A549 (cell line): ENCODE results near the gene ACTRT2. TPM values are rescaled to one million over a fixed set of nuclear protein-coding genes. Genes with fewer than 3 reads are reported as not detected.

Source experiments
- ATAC-seq, 2 experiments: fragments of 200-7000 bp in 1 of 2; fragments of >200 bp in 1 of 2; cut with Nextera tagmentation in 1 of 2; cut with Tn5 transposase in 1 of 2; 3 replicates each; pipeline versions ENCODE4 v1.8.0 to v1.9.1; 2018 to 2020; ENCODE audit warnings: mild to moderate bottlenecking in 1 of 2, moderate library complexity in 1 of 2
- CTCF ChIA-PET: fragments of 300-600 bp; sonication (Branson Sonifier 250); formaldehyde crosslinking; extraction: SDS; loops from one replicate; lab custom pipeline; 2021; ENCODE audit warnings: antibody characterized with exemption, inconsistent platforms; lab: Yijun Ruan, JAX
- POLR2A ChIA-PET: fragments of 350-600 bp; formaldehyde crosslinking; extraction: SDS; loops from one replicate; lab custom pipeline; 2021; ENCODE audit warnings: antibody characterized with exemption, inconsistent platforms; lab: Yijun Ruan, JAX
- DNase-seq, 2 experiments: peaks; one replicate each; pipeline versions ENCODE4 v3.0.0 to v3.0.0-alpha.2; 2011 to 2016; ENCODE audit warnings: low read depth in 1 of 2, low spot score in 1 of 2
- FAIRE-seq: peaks from 2 replicates; lab custom pipeline; 2011; peaks lifted over from hg19 to GRCh38; lab: Jason Lieb, UNC
- H3K27ac ChIP-seq, 2 experiments: fragments of >200 bp; sonication (Bioruptor Twin); formaldehyde crosslinking; 3 replicates each; pipeline ENCODE4 v1.5.1; 2016 to 2017
- H3K4me1 ChIP-seq: fragments of >200 bp; sonication (Bioruptor Twin); formaldehyde crosslinking; 3 replicates; pipeline ENCODE4 v1.6.1; 2016
- H3K4me2 ChIP-seq: fragments of >200 bp; sonication (Bioruptor Twin); formaldehyde crosslinking; 3 replicates; pipeline ENCODE4 v1.6.1; 2016
- H3K4me3 ChIP-seq: fragments of >200 bp; sonication (Bioruptor Twin); formaldehyde crosslinking; 3 replicates; pipeline ENCODE4 v1.5.1; 2016
- H3K9me3 ChIP-seq: fragments of >200 bp; sonication (Bioruptor Twin); formaldehyde crosslinking; 3 replicates; pipeline ENCODE4 v1.6.1; 2016
- ATOH8 ChIP-seq: fragments of 250-450 bp; sonication (Bioruptor Pico); IDR thresholded peaks from 2 replicates; pipeline ENCODE4 v1.5.0; 2020; ENCODE audit warnings: low read depth, mild to moderate bottlenecking, moderate library complexity
- BCL3 ChIP-seq: fragments of >200 bp; sonication (Bioruptor Twin); formaldehyde crosslinking; IDR thresholded peaks from 3 replicates; pipeline ENCODE4 v1.6.1; 2016
- BHLHE40 ChIP-seq: IDR thresholded peaks from 2 replicates; pipeline ENCODE4 v1.6.1; 2012; ENCODE audit warnings: low read depth, low read length, inconsistent platforms
- CBX8 ChIP-seq: fragments of 200-600 bp; sonication (generic); IDR thresholded peaks from 2 replicates; pipeline ENCODE4 v1.6.1; 2016
- CHD4 ChIP-seq: fragments of 200-600 bp; sonication (generic); IDR thresholded peaks from 2 replicates; pipeline ENCODE4 v1.6.1; 2016; ENCODE audit warnings: antibody characterized with exemption, mild to moderate bottlenecking, borderline replicate concordance
- CTCF ChIP-seq: fragments of >200 bp; sonication (Bioruptor Twin); formaldehyde crosslinking; IDR thresholded peaks from 3 replicates; pipeline ENCODE4 v1.5.1; 2016
- ELK1 ChIP-seq: fragments of 150-350 bp; IDR thresholded peaks from 2 replicates; pipeline ENCODE4 v1.6.1; 2014; ENCODE audit warnings: low read depth, mild to moderate bottlenecking, low read length
- FOSB ChIP-seq: fragments of 250-450 bp; sonication (Bioruptor Pico); IDR thresholded peaks from 2 replicates; pipeline ENCODE4 v1.5.0; 2020; ENCODE audit warnings: mild to moderate bottlenecking, moderate library complexity
- FOXS1 ChIP-seq: fragments of 250-450 bp; sonication (Bioruptor Pico); IDR thresholded peaks from 2 replicates; pipeline ENCODE4 v1.5.0; 2020; ENCODE audit warnings: mild to moderate bottlenecking, moderate library complexity
- GATA3 ChIP-seq: IDR thresholded peaks from 2 replicates; pipeline ENCODE4 v1.6.1; 2012; ENCODE audit warnings: borderline replicate concordance
- HES2 ChIP-seq: fragments of >200 bp; sonication (Bioruptor Twin); formaldehyde crosslinking; IDR thresholded peaks from 2 replicates; pipeline ENCODE4 v1.6.1; 2016
- HMGXB4 ChIP-seq: fragments of 250-450 bp; sonication (Bioruptor Pico); IDR thresholded peaks from 2 replicates; pipeline ENCODE4 v1.5.0; 2021; ENCODE audit warnings: mild to moderate bottlenecking, moderate library complexity, borderline replicate concordance
- HOXA7 ChIP-seq: fragments of 250-450 bp; sonication (Bioruptor Pico); IDR thresholded peaks from 2 replicates; pipeline ENCODE4 v1.5.0; 2020; ENCODE audit warnings: mild to moderate bottlenecking, moderate library complexity
- HOXB13 ChIP-seq: fragments of 250-450 bp; sonication (Bioruptor Pico); IDR thresholded peaks from 2 replicates; pipeline ENCODE4 v1.5.0; 2020; ENCODE audit warnings: low read depth, mild to moderate bottlenecking, moderate library complexity
- HOXB5 ChIP-seq: fragments of 250-450 bp; sonication (Bioruptor Pico); IDR thresholded peaks from 2 replicates; pipeline ENCODE4 v1.5.0; 2020; ENCODE audit warnings: mild to moderate bottlenecking, moderate library complexity
- JUN ChIP-seq, 2 experiments: fragments of >200 bp; sonication (Bioruptor Twin); formaldehyde crosslinking; IDR thresholded peaks; 2 replicates in 1 of 2; 3 replicates in 1 of 2; pipeline ENCODE4 v1.6.1; 2016 to 2017
- MYC ChIP-seq: IDR thresholded peaks from 2 replicates; pipeline ENCODE4 v1.6.1; 2012; ENCODE audit warnings: mild to moderate bottlenecking, inconsistent platforms, low read length, improper control_type of control experiment, borderline replicate concordance
- RARB ChIP-seq: fragments of 250-450 bp; sonication (Bioruptor Pico); IDR thresholded peaks from 2 replicates; pipeline ENCODE4 v1.8.0; 2021; ENCODE audit warnings: mild to moderate bottlenecking, moderate library complexity
- TFCP2L1 ChIP-seq: fragments of 250-450 bp; sonication (Bioruptor Pico); IDR thresholded peaks from 2 replicates; pipeline ENCODE4 v1.5.0; 2021; ENCODE audit warnings: mild to moderate bottlenecking
- ZC3H11A ChIP-seq: fragments of 450-650 bp; IDR thresholded peaks from 2 replicates; pipeline ENCODE4 v1.6.1; 2014; ENCODE audit warnings: antibody characterized with exemption, mild to moderate bottlenecking
- ZFP36 ChIP-seq: fragments of 450-650 bp; IDR thresholded peaks from 2 replicates; pipeline ENCODE4 v1.6.1; 2014; ENCODE audit warnings: borderline replicate concordance; ENCODE audit not compliant: partially characterized antibody
- ZNF302 ChIP-seq: fragments of 250-450 bp; sonication (Bioruptor Pico); IDR thresholded peaks from 2 replicates; pipeline ENCODE4 v1.9.0; 2021; ENCODE audit warnings: inconsistent platforms, mild to moderate bottlenecking, moderate library complexity
- WGBS: methylation state at CpG from one replicate; pipeline ENCODE4 v1.1.6; 2017; ENCODE audit errors: missing lambda C conversion rate; 5-methylcytosine and 5-hydroxymethylcytosine counted together
- polyA plus RNA-seq, 4 experiments: library from polyadenylated mRNA; depleted of rRNA in 3 of 4; stranded (reverse); fragments of >200 nt; fragmentation: RNase III in 1 of 4; extraction: RNeasy Plus Mini Kit Qiagen cat#74134 plus additional on column Dnase treatment in 1 of 4; gene quantifications; 2 replicates in 3 of 4; 3 replicates in 1 of 4; pipeline ENCODE4 v1.2.3, GENCODE V29; 2011 to 2017

The ACTRT2 gene
- polyA plus RNA-seq, 2 of the 4 experiments (the other 2 are of a cell fraction) = not detected

- TF ChIP-seq ELK1 = no peak
- no peak for TF ChIP-seq HOXB13 (CRISPR knock-in tag)
- no peak for TF ChIP-seq JUN (IDR thresholded peaks at IDR 0.05)
- no peak for TF ChIP-seq ZNF302 (CRISPR knock-in tag)
- TF ChIP-seq RARB (CRISPR knock-in tag) = no peak
- no peak for TF ChIP-seq ATOH8
- no peak for TF ChIP-seq BHLHE40
- TF ChIP-seq GATA3 = no peak
- no peak for TF ChIP-seq HOXA7 (CRISPR knock-in tag)
- no peak for TF ChIP-seq HOXB5 (CRISPR knock-in tag)
- TF ChIP-seq BCL3 = no peak
These were observed 17.4 kb downstream of the ACTRT2 start (continued) for GRCh38 chr1:3038571-3039181.

GRCh38 chr1:3040004-3040403 lies 18.7 kb downstream of the ACTRT2 start:
- no peak overlapping the region for H3K4me3 ChIP-seq
- H3K4me1 ChIP-seq = no peaks in the 10 kb centered on the region
- FAIRE-seq (no peak), DNase-seq (no peak), ATAC-seq (no peak)
- no peak overlapping the region for H3K4me2 ChIP-seq
- H3K27ac ChIP-seq = no peak overlapping the region
- 31% methylated on average over 7 of the region's 7 CpGs for WGBS
- H3K9me3 ChIP-seq = no peaks in the 10 kb centered on the region
- ChIA-PET POLR2A (no interaction called here), CTCF (no interaction called here)
- no peak for TF ChIP-seq MYC
- no peak for TF ChIP-seq ATOH8
- TF ChIP-seq FOSB (CRISPR knock-in tag) = no peak
- no peak for TF ChIP-seq ZFP36
- no peak for TF ChIP-seq CTCF
- TF ChIP-seq TFCP2L1 (CRISPR knock-in tag) = no peak
- no peak for TF ChIP-seq GATA3
- no peak for TF ChIP-seq HES2
- no peak for TF ChIP-seq HMGXB4 (CRISPR knock-in tag)
- no peak for TF ChIP-seq CBX8
- TF ChIP-seq FOXS1 (CRISPR knock-in tag) = no peak
- TF ChIP-seq CHD4 = no peak
- no peak for TF ChIP-seq ZC3H11A
